ENCODE measurements around the gene FHOD3. TPM values are rescaled to one million over a fixed set of nuclear protein-coding genes. Genes with fewer than 3 reads are reported as not detected.

Gene FHOD3
- total RNA-seq, 4 donors from 2014 or later, result 3.5 to 40.0 (median 14.5) TPM

GRCh38 chr18:36503477-36503876 lies 206.0 kb downstream of the FHOD3 start:
- WGBS, 2 donors (ENCODE audit: low coverage in 1 of 2), result 71 to 100% methylated on average over 2 to 3 of the region's 3 CpGs
- intact Hi-C loops (cut with DNase I; ENCODE audit: low total_unique reads), result no loop called here

DNA sequence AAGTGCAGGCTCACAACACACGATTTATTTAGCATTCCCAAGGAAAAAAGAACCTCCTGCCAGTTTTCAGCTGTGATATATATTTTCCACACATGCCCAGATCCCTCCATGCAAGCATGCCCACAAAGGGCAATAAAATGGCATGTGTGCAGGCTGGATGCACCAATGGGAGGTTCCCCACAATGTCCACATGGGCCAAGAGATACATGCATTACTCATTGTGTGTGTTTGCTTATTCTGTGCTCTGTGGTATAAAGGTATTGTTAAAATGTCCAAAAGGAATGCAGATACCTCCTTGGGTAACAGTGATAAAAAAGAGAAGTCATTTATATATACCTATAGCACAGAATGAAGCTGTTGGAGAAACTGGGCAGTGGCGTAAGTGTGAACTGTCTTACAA lies 207.4 kb downstream of the FHOD3 start:
- Histone ChIP-seq H3K4me3 (no peak overlapping the region), H3K27me3 (no peaks in the 10 kb centered on the region), H3K36me3 (no peaks in the 10 kb centered on the region), H3K9me3 (no peaks in the 10 kb centered on the region), H3K27ac (no peak overlapping the region), H3K4me1 (no peaks in the 10 kb centered on the region)
- WGBS, 2 donors (ENCODE audit: low coverage in 1 of 2), result 76 to 86% methylated on average over 1 to 2 of the region's 2 CpGs
- intact Hi-C loops (cut with DNase I; ENCODE audit: low total_unique reads), result no loop called here
- DNase-seq, result no peak
- in situ Hi-C loops (cut with MboI; ENCODE audit: low pct_ligation_motif_present in 1 of 4, low pct_unique_long_range_greater_than_20kb in 1 of 4, low sequenced_read_pairs in 3 of 4), result no loop called here
- TF ChIP-seq, protein P1, sequence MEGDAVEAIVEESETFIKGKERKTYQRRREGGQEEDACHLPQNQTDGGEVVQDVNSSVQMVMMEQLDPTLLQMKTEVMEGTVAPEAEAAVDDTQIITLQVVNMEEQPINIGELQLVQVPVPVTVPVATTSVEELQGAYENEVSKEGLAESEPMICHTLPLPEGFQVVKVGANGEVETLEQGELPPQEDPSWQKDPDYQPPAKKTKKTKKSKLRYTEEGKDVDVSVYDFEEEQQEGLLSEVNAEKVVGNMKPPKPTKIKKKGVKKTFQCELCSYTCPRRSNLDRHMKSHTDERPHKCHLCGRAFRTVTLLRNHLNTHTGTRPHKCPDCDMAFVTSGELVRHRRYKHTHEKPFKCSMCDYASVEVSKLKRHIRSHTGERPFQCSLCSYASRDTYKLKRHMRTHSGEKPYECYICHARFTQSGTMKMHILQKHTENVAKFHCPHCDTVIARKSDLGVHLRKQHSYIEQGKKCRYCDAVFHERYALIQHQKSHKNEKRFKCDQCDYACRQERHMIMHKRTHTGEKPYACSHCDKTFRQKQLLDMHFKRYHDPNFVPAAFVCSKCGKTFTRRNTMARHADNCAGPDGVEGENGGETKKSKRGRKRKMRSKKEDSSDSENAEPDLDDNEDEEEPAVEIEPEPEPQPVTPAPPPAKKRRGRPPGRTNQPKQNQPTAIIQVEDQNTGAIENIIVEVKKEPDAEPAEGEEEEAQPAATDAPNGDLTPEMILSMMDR (IDR thresholded peaks at IDR 0.05), result no peak
- TF ChIP-seq POLR2AphosphoS5 (IDR thresholded peaks at IDR 0.05) (no peak), POLR2A (IDR thresholded peaks at IDR 0.05) (no peak), EP300 (IDR thresholded peaks at IDR 0.05; ENCODE audit: low read depth) (no peak)

More at GRCh38 chr18:36503477-36503876, 206.0 kb downstream of the FHOD3 start:
- H3K4me1 ChIP-seq, result no peaks in the 10 kb centered on the region
- TF ChIP-seq POLR2AphosphoS5 (IDR thresholded peaks at IDR 0.05) (no peak), EP300 (IDR thresholded peaks at IDR 0.05; ENCODE audit: low read depth) (no peak), POLR2A (IDR thresholded peaks at IDR 0.05) (no peak)
- TF ChIP-seq, protein P1 (IDR thresholded peaks at IDR 0.05), result no peak
- no peak overlapping the region for H3K27ac ChIP-seq
- H3K4me3 ChIP-seq, result no peak overlapping the region
- in situ Hi-C loops (cut with MboI; ENCODE audit: low pct_ligation_motif_present in 1 of 4, low pct_unique_long_range_greater_than_20kb in 1 of 4, low sequenced_read_pairs in 3 of 4), result no loop called here
- no peaks in the 10 kb centered on the region for H3K9me3 ChIP-seq
- H3K36me3 ChIP-seq, result no peaks in the 10 kb centered on the region
- DNase-seq, result no peak
- H3K27me3 ChIP-seq, result no peaks in the 10 kb centered on the region

- H3K27me3 ChIP-seq, result no peaks in the 10 kb centered on the region
- H3K9me3 ChIP-seq, result no peaks in the 10 kb centered on the region
- peaks cover 0 to under 1% (median 0%) of the 10 kb centered on the region in 4 donors for H3K4me1 ChIP-seq
- DNase-seq, result no peak
- no peak overlapping the region for H3K4me3 ChIP-seq
- in situ Hi-C loops (cut with MboI; ENCODE audit: low pct_ligation_motif_present in 1 of 4, low pct_unique_long_range_greater_than_20kb in 1 of 4, low sequenced_read_pairs in 3 of 4) (no loop called here), intact Hi-C loops (cut with DNase I; ENCODE audit: low total_unique reads) (no loop called here)
- TF ChIP-seq POLR2AphosphoS5 (IDR thresholded peaks at IDR 0.05), result no peak
- TF ChIP-seq EP300 (IDR thresholded peaks at IDR 0.05; ENCODE audit: low read depth), result no peak
- no peak for TF ChIP-seq POLR2A (IDR thresholded peaks at IDR 0.05)
- TF ChIP-seq, protein P1 (IDR thresholded peaks at IDR 0.05), result no peak
- no peak overlapping the region for H3K27ac ChIP-seq
- no peaks in the 10 kb centered on the region for H3K36me3 ChIP-seq
- 72% methylated on average over 1 of the region's 1 CpG; no CpG with 5 or more reads in 1 of the 2 donors for WGBS, 2 donors (ENCODE audit: low coverage in 1 of 2)
Measured at GRCh38 chr18:36505665-36506064, 208.2 kb downstream of the FHOD3 start.

- H3K9me3 ChIP-seq, result no peaks in the 10 kb centered on the region
- 50 to 62% methylated on average over 3 to 9 of the region's 9 CpGs for WGBS, 2 donors (ENCODE audit: low coverage in 1 of 2)
- no peaks in the 10 kb centered on the region for H3K27me3 ChIP-seq
- H3K27ac ChIP-seq, result no peak overlapping the region
- H3K36me3 ChIP-seq, result no peaks in the 10 kb centered on the region
- TF ChIP-seq EP300 (IDR thresholded peaks at IDR 0.05; ENCODE audit: low read depth), result no peak
- TF ChIP-seq, protein P1 (IDR thresholded peaks at IDR 0.05), result no peak
- TF ChIP-seq POLR2AphosphoS5 (IDR thresholded peaks at IDR 0.05), result no peak
- TF ChIP-seq POLR2A (IDR thresholded peaks at IDR 0.05), result no peak
- no peak overlapping the region for H3K4me3 ChIP-seq
- intact Hi-C loops (cut with DNase I; ENCODE audit: low total_unique reads) (no loop called here), in situ Hi-C loops (cut with MboI; ENCODE audit: low pct_ligation_motif_present in 1 of 4, low pct_unique_long_range_greater_than_20kb in 1 of 4, low sequenced_read_pairs in 3 of 4) (loop anchor here in 1 of 4 donors (10.0 kb wide), 1 partner anchor 55 kb away; no protein-coding TSS in a partner anchor)
- peaks cover 0 to 28% (median 7%) of the 10 kb centered on the region in 4 donors for H3K4me1 ChIP-seq
- no peak for DNase-seq
Measured at GRCh38 chr18:36509646-36510197, 212.2 kb downstream of the FHOD3 start.
